Lower leg skin (tissue), 3 donors: ENCODE measurements around the gene WDFY4.

Experiments
- CTCF ChIP-seq, 3 donors: fragments of 450-650 bp; IDR thresholded peaks; one replicate each; pipeline ENCODE4 v1.5.1; 2016; ENCODE audit warnings: antibody characterized with exemption in 3 of 3, mild to moderate bottlenecking in 3 of 3, moderate library complexity in 2 of 3
- POLR2A ChIP-seq, 2 donors: fragments of 450-650 bp; IDR thresholded peaks; one replicate each; pipeline ENCODE4 v1.6.1; 2016 to 2017; ENCODE audit warnings: antibody characterized with exemption in 2 of 2, mild to moderate bottlenecking in 1 of 2, moderate library complexity in 1 of 2

GRCh38 chr10:48809261-48809660 is 124.6 kb downstream of the WDFY4 start:
- TF ChIP-seq CTCF (IDR thresholded peaks at IDR 0.05) (no peak), POLR2A (IDR thresholded peaks at IDR 0.05) (no peak)
